Measurements from ENCODE around the gene METAP1D.

GRCh38 chr2:172049567-172050120, 49.9 kb downstream of the METAP1D start:
- TF ChIP-seq, protein P1, sequence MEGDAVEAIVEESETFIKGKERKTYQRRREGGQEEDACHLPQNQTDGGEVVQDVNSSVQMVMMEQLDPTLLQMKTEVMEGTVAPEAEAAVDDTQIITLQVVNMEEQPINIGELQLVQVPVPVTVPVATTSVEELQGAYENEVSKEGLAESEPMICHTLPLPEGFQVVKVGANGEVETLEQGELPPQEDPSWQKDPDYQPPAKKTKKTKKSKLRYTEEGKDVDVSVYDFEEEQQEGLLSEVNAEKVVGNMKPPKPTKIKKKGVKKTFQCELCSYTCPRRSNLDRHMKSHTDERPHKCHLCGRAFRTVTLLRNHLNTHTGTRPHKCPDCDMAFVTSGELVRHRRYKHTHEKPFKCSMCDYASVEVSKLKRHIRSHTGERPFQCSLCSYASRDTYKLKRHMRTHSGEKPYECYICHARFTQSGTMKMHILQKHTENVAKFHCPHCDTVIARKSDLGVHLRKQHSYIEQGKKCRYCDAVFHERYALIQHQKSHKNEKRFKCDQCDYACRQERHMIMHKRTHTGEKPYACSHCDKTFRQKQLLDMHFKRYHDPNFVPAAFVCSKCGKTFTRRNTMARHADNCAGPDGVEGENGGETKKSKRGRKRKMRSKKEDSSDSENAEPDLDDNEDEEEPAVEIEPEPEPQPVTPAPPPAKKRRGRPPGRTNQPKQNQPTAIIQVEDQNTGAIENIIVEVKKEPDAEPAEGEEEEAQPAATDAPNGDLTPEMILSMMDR (IDR thresholded peaks at IDR 0.05; ENCODE audit: low read depth, low read length) = no peak
- no peak for TF ChIP-seq EZH2phosphoT487 (IDR thresholded peaks at IDR 0.05; ENCODE audit: low read depth)
